Esophagus muscularis mucosa (tissue), 4 donors: ENCODE results near the gene NCF4.

Experiments
- CTCF ChIP-seq, 3 experiments: fragments of 200-600 bp in 2 of 3; fragments of 450-650 bp in 1 of 3; sonication (generic) in 2 of 3; IDR thresholded peaks; one replicate each; pipeline ENCODE4 v1.5.1; 2017 to 2019; ENCODE audit warnings: antibody characterized with exemption in 3 of 3, mild to moderate bottlenecking in 2 of 3, moderate library complexity in 1 of 3
- EP300 ChIP-seq: sonication (generic); formaldehyde crosslinking; IDR thresholded peaks from one replicate; pipeline ENCODE4 v1.6.1; 2017; ENCODE audit warnings: antibody characterized with exemption
- POLR2A ChIP-seq: fragments of 450-650 bp; IDR thresholded peaks from one replicate; pipeline ENCODE4 v1.6.1; 2017; ENCODE audit warnings: antibody characterized with exemption, moderate library complexity, mild to moderate bottlenecking, low read depth
- POLR2AphosphoS5 ChIP-seq, 2 donors: sonication (generic); formaldehyde crosslinking; IDR thresholded peaks; one replicate each; pipeline ENCODE4 v1.6.1; 2017; ENCODE audit warnings: antibody characterized with exemption in 2 of 2

- no peak for TF ChIP-seq POLR2AphosphoS5 (IDR thresholded peaks at IDR 0.05)
- no peak for TF ChIP-seq CTCF (IDR thresholded peaks at IDR 0.05)
- no peak for TF ChIP-seq POLR2A
- no peak for TF ChIP-seq EP300
Measured at GRCh38 chr22:36840106-36840505, 20.7 kb upstream of the NCF4 start.
